H1 (cell line): ENCODE measurements around the gene COASY. TPM values are rescaled to one million over a fixed set of nuclear protein-coding genes. Genes with fewer than 3 reads are reported as not detected.

Experiments
- ATF3 ChIP-seq: IDR thresholded peaks from 2 replicates; pipeline ENCODE4 v1.6.1; 2011; ENCODE audit warnings: low read depth, mild to moderate bottlenecking, low read length; ENCODE audit not compliant: insufficient read depth
- CREB1 ChIP-seq: IDR thresholded peaks from 2 replicates; pipeline ENCODE4 v1.6.1; 2012; ENCODE audit warnings: inconsistent platforms
- CTCF ChIP-seq, 3 experiments: IDR thresholded peaks; 1 replicate in 2 of 3; 2 replicates in 1 of 3; pipeline versions ENCODE4 v1.5.1 to v1.6.1; 2011; ENCODE audit warnings: low read length in 3 of 3, mild to moderate bottlenecking in 3 of 3, inconsistent platforms in 2 of 3, low read depth in 1 of 3, moderate library complexity in 1 of 3; ENCODE audit not compliant: insufficient read depth in 1 of 3; ENCODE audit errors: control extremely low read depth in 1 of 3
- POLR2A ChIP-seq, 2 experiments: IDR thresholded peaks; 1 replicate in 1 of 2; 2 replicates in 1 of 2; pipeline ENCODE4 v1.6.1; 2011; ENCODE audit warnings: low read depth in 2 of 2, low read length in 2 of 2, mild to moderate bottlenecking in 2 of 2; ENCODE audit errors: control extremely low read depth in 1 of 2
- RXRA ChIP-seq: IDR thresholded peaks from 2 replicates; pipeline ENCODE4 v1.6.1; 2011; ENCODE audit warnings: low read depth, mild to moderate bottlenecking, low read length, moderate library complexity; ENCODE audit not compliant: insufficient read depth
- TAF1 ChIP-seq: IDR thresholded peaks from 2 replicates; pipeline ENCODE4 v1.6.1; 2011; ENCODE audit warnings: mild to moderate bottlenecking, low read depth, low read length
- TEAD4 ChIP-seq: IDR thresholded peaks from 2 replicates; pipeline ENCODE4 v1.6.1; 2012; ENCODE audit warnings: low read depth, low read length, inconsistent platforms, mixed read lengths
- polyA plus RNA-seq, 7 experiments: library from polyadenylated mRNA; depleted of rRNA in 3 of 7; stranded (reverse) in 5 of 7; unstranded in 2 of 7; fragments of >200 nt in 5 of 7; fragments of 200-250 nt in 2 of 7; gene quantifications; 1 replicate in 5 of 7; 2 replicates in 1 of 7; 4 replicates in 1 of 7; pipeline versions ENCODE4 v1.2.1 to v1.2.3, GENCODE V29; 2011 to 2013; ENCODE audit warnings: missing spikeins in 2 of 7, mixed read lengths in 2 of 7
- total RNA-seq: library from RNA; stranded (reverse); fragmentation: NEBNext Ultra II Directional; extraction: Animal tissue kit (Norgen Biotek cat#: 25700); gene quantifications from 2 replicates; pipeline ENCODE4 v1.2.1, GENCODE V29; 2021

The COASY gene
- total and polyA plus RNA-seq, 2 of the 8 experiments (the other 6 are each of a cell fraction or from before 2014, with no cell fraction given) = 64.5 to 100 TPM

GRCh38 chr17:42568341-42569111 lies 6.6 kb downstream of the COASY start (continued):
- TF ChIP-seq CREB1 (no peak), TAF1 (no peak), POLR2A (IDR thresholded peaks at IDR 0.05; ENCODE audit: control extremely low read depth in 1 of 2, low read depth in 2 of 2, low read length in 2 of 2) (no peak), CTCF (IDR thresholded peaks at IDR 0.05; ENCODE audit: control extremely low read depth in 1 of 3, insufficient read depth in 1 of 3, low read depth in 1 of 3, low read length in 3 of 3) (no peak), RXRA (no peak), ATF3 (no peak), TEAD4 (no peak)
- TF ChIP-seq, all 59 proteins: peak for 0
